WTC11 (cell line): ENCODE measurements around the gene ABI3. TPM values are rescaled to one million over a fixed set of nuclear protein-coding genes. Genes with fewer than 3 reads are reported as not detected.

Source experiments
- ATAC-seq: fragments of 200-7000 bp; cut with Tn5 transposase; 2 replicates; pipeline ENCODE4 v1.10.0; 2021; ENCODE audit warnings: mild to moderate bottlenecking, moderate library complexity
- CTCF ChIA-PET: fragments of 300-600 bp; sonication (Branson Sonifier 250); formaldehyde crosslinking; loops from one replicate; lab custom pipeline; 2021; ENCODE audit warnings: antibody characterized with exemption; lab: Charles Lee
- POLR2A ChIA-PET: fragments of 350-600 bp; sonication (Branson Sonifier 250); formaldehyde crosslinking; loops from one replicate; lab custom pipeline; 2021; ENCODE audit warnings: antibody characterized with exemption; lab: Charles Lee
- DNase-seq: peaks from one replicate; pipeline ENCODE4 v3.0.0; 2021; ENCODE audit warnings: low spot score
- H3K27ac Mint-ChIP-seq: 2 replicates; pipeline ENCODE4 v1.8.0; 2021; ENCODE audit warnings: mixed read lengths
- H3K27me3 Mint-ChIP-seq: 2 replicates; pipeline ENCODE4 v1.8.0; 2021; ENCODE audit warnings: low read depth, mild to moderate bottlenecking, moderate library complexity, mixed read lengths
- H3K36me3 Mint-ChIP-seq: 2 replicates; pipeline ENCODE4 v1.8.0; 2021; ENCODE audit warnings: mixed read lengths
- H3K4me1 Mint-ChIP-seq: 2 replicates; pipeline ENCODE4 v1.8.0; 2022; ENCODE audit warnings: mixed read lengths
- H3K4me3 Mint-ChIP-seq: 2 replicates; pipeline ENCODE4 v1.8.0; 2021; ENCODE audit warnings: mild to moderate bottlenecking, moderate library complexity, mixed read lengths
- H3K9me3 Mint-ChIP-seq: 2 replicates; pipeline ENCODE4 v1.8.0; 2021; ENCODE audit warnings: mixed read lengths
- ELF4 ChIP-seq: sonication (generic); formaldehyde crosslinking; IDR thresholded peaks from 2 replicates; pipeline ENCODE4 v1.8.1; 2022; ENCODE audit warnings: low read depth, mild to moderate bottlenecking, moderate library complexity, missing genetic modification reagents
- FOXJ3 ChIP-seq: sonication (generic); formaldehyde crosslinking; IDR thresholded peaks from 2 replicates; pipeline ENCODE4 v1.9.0; 2021; ENCODE audit warnings: missing genetic modification reagents, mild to moderate bottlenecking, borderline replicate concordance
- FOXK1 ChIP-seq: sonication (generic); formaldehyde crosslinking; IDR thresholded peaks from 2 replicates; pipeline ENCODE4 v1.8.0; 2022; ENCODE audit warnings: mild to moderate bottlenecking, moderate library complexity, missing genetic modification reagents
- FOXP1 ChIP-seq: sonication (generic); formaldehyde crosslinking; IDR thresholded peaks from 2 replicates; pipeline ENCODE4 v1.8.0; 2022; ENCODE audit warnings: missing genetic modification reagents, mild to moderate bottlenecking, moderate library complexity, borderline replicate concordance
- GABPB1 ChIP-seq: sonication (generic); formaldehyde crosslinking; IDR thresholded peaks from 2 replicates; pipeline ENCODE4 v1.8.1; 2023; ENCODE audit warnings: mild to moderate bottlenecking, missing genetic modification reagents
- HMGA2 ChIP-seq: fragments of 250-450 bp; sonication (Bioruptor Pico); IDR thresholded peaks from 2 replicates; pipeline ENCODE4 v1.4.0; 2021; ENCODE audit warnings: mild to moderate bottlenecking, moderate library complexity
- MAX ChIP-seq: sonication (generic); formaldehyde crosslinking; IDR thresholded peaks from 2 replicates; pipeline ENCODE4 v1.8.0; 2022; ENCODE audit warnings: mild to moderate bottlenecking, missing genetic modification reagents
- NR1H2 ChIP-seq: sonication (generic); formaldehyde crosslinking; IDR thresholded peaks from 2 replicates; pipeline ENCODE4 v1.9.0; 2021; ENCODE audit warnings: mild to moderate bottlenecking, moderate library complexity, missing genetic modification reagents
- NR2C2 ChIP-seq: sonication (generic); formaldehyde crosslinking; IDR thresholded peaks from 2 replicates; pipeline ENCODE4 v1.8.0; 2022; ENCODE audit warnings: mild to moderate bottlenecking, missing genetic modification reagents
- SMAD4 ChIP-seq: sonication (generic); formaldehyde crosslinking; IDR thresholded peaks from 2 replicates; pipeline ENCODE4 v1.8.0; 2022; ENCODE audit warnings: mild to moderate bottlenecking, missing genetic modification reagents
- ZNF138 ChIP-seq: sonication (generic); formaldehyde crosslinking; conservative IDR thresholded peaks from 2 replicates; pipeline ENCODE4 v1.8.1; 2022; ENCODE audit warnings: mild to moderate bottlenecking, moderate library complexity, missing genetic modification reagents
- total RNA-seq: library from RNA; stranded (reverse); gene quantifications from 3 replicates; pipeline ENCODE4 v1.2.3, GENCODE V29; 2021
- TF ChIP-seq, protein P1 (sequence below): fragments of 250-450 bp; sonication (Bioruptor Pico); IDR thresholded peaks from 2 replicates; pipeline ENCODE4 v1.9.0; 2021; ENCODE audit warnings: mild to moderate bottlenecking, borderline replicate concordance
- TF ChIP-seq, protein P2 (sequence below): sonication (generic); formaldehyde crosslinking; IDR thresholded peaks from 2 replicates; pipeline ENCODE4 v1.8.1; 2023; ENCODE audit warnings: mild to moderate bottlenecking, missing genetic modification reagents
- TF ChIP-seq, protein P3 (sequence below): sonication (generic); formaldehyde crosslinking; IDR thresholded peaks from 2 replicates; pipeline ENCODE4 v1.8.0; 2022; ENCODE audit warnings: mild to moderate bottlenecking, missing genetic modification reagents
- TF ChIP-seq, protein P4 (sequence below): fragments of 250-450 bp; sonication (Bioruptor Pico); IDR thresholded peaks from 2 replicates; pipeline ENCODE4 v1.8.0; 2021; ENCODE audit warnings: mild to moderate bottlenecking
- TF ChIP-seq, protein P5 (sequence below): sonication (generic); formaldehyde crosslinking; IDR thresholded peaks from 2 replicates; pipeline ENCODE4 v1.8.0; 2023; ENCODE audit warnings: mild to moderate bottlenecking, missing genetic modification reagents

The ABI3 gene
- total RNA-seq, 1 experiment from 2014 or later: 1.5 TPM

GRCh38 chr17:49240619-49241018 lies 30.1 kb downstream of the ABI3 start (continued):
- TF ChIP-seq, protein P1, sequence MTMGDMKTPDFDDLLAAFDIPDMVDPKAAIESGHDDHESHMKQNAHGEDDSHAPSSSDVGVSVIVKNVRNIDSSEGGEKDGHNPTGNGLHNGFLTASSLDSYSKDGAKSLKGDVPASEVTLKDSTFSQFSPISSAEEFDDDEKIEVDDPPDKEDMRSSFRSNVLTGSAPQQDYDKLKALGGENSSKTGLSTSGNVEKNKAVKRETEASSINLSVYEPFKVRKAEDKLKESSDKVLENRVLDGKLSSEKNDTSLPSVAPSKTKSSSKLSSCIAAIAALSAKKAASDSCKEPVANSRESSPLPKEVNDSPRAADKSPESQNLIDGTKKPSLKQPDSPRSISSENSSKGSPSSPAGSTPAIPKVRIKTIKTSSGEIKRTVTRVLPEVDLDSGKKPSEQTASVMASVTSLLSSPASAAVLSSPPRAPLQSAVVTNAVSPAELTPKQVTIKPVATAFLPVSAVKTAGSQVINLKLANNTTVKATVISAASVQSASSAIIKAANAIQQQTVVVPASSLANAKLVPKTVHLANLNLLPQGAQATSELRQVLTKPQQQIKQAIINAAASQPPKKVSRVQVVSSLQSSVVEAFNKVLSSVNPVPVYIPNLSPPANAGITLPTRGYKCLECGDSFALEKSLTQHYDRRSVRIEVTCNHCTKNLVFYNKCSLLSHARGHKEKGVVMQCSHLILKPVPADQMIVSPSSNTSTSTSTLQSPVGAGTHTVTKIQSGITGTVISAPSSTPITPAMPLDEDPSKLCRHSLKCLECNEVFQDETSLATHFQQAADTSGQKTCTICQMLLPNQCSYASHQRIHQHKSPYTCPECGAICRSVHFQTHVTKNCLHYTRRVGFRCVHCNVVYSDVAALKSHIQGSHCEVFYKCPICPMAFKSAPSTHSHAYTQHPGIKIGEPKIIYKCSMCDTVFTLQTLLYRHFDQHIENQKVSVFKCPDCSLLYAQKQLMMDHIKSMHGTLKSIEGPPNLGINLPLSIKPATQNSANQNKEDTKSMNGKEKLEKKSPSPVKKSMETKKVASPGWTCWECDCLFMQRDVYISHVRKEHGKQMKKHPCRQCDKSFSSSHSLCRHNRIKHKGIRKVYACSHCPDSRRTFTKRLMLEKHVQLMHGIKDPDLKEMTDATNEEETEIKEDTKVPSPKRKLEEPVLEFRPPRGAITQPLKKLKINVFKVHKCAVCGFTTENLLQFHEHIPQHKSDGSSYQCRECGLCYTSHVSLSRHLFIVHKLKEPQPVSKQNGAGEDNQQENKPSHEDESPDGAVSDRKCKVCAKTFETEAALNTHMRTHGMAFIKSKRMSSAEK (CRISPR knock-in tag): no peak
- TF ChIP-seq, protein P2, sequence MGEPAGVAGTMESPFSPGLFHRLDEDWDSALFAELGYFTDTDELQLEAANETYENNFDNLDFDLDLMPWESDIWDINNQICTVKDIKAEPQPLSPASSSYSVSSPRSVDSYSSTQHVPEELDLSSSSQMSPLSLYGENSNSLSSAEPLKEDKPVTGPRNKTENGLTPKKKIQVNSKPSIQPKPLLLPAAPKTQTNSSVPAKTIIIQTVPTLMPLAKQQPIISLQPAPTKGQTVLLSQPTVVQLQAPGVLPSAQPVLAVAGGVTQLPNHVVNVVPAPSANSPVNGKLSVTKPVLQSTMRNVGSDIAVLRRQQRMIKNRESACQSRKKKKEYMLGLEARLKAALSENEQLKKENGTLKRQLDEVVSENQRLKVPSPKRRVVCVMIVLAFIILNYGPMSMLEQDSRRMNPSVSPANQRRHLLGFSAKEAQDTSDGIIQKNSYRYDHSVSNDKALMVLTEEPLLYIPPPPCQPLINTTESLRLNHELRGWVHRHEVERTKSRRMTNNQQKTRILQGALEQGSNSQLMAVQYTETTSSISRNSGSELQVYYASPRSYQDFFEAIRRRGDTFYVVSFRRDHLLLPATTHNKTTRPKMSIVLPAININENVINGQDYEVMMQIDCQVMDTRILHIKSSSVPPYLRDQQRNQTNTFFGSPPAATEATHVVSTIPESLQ (CRISPR knock-in tag): no peak
- no peak for TF ChIP-seq ELF4

GRCh38 chr17:49241040-49241439 lies 30.5 kb downstream of the ABI3 start:
- H3K9me3 Mint-ChIP-seq: no peaks in the 10 kb centered on the region
- TF ChIP-seq MAX (no peak), HMGA2 (peak; percentile 98)
- DNase-seq (no peak), ATAC-seq (no peak)
- H3K27ac Mint-ChIP-seq: no peak overlapping the region
- H3K4me3 Mint-ChIP-seq: no peak overlapping the region
- H3K4me1 Mint-ChIP-seq: peaks cover 9% of the 10 kb centered on the region
- ChIA-PET CTCF (interaction anchor here (1.4 to 1.6 kb wide), 2 partner anchors 13 to 61 kb away, joined by 3 read pairs; no protein-coding TSS in a partner anchor), POLR2A (no interaction called here)
- no peaks in the 10 kb centered on the region for H3K36me3 Mint-ChIP-seq
- H3K27me3 Mint-ChIP-seq: no peaks in the 10 kb centered on the region

- H3K4me1 Mint-ChIP-seq: peaks cover 5% of the 10 kb centered on the region
- H3K4me3 Mint-ChIP-seq: no peak overlapping the region
- CTCF ChIA-PET: interaction anchor here (0.7 kb wide), 1 partner anchor 127 kb away, joined by 3 read pairs; no protein-coding TSS in a partner anchor
- H3K27ac Mint-ChIP-seq: no peak overlapping the region
- H3K9me3 Mint-ChIP-seq: no peaks in the 10 kb centered on the region
- POLR2A ChIA-PET: no interaction called here
- ATAC-seq: no peak
- H3K36me3 Mint-ChIP-seq: no peaks in the 10 kb centered on the region
- H3K27me3 Mint-ChIP-seq: no peaks in the 10 kb centered on the region
- no peak for DNase-seq
- no peak for TF ChIP-seq ZNF138 (CRISPR knock-in tag)
Observed at GRCh38 chr17:49241692-49242397, 31.3 kb downstream of the ABI3 start.

- Mint-ChIP-seq H3K27ac (no peak overlapping the region), H3K4me3 (no peak overlapping the region), H3K27me3 (no peaks in the 10 kb centered on the region), H3K9me3 (no peaks in the 10 kb centered on the region), H3K4me1 (no peaks in the 10 kb centered on the region), H3K36me3 (no peaks in the 10 kb centered on the region)
- no peak for ATAC-seq
- ChIA-PET POLR2A (no interaction called here), CTCF (interaction anchor here (0.7 kb wide), 1 partner anchor 126 kb away, joined by 3 read pairs; no protein-coding TSS in a partner anchor)
- DNase-seq: no peak
- TF ChIP-seq, protein P3, sequence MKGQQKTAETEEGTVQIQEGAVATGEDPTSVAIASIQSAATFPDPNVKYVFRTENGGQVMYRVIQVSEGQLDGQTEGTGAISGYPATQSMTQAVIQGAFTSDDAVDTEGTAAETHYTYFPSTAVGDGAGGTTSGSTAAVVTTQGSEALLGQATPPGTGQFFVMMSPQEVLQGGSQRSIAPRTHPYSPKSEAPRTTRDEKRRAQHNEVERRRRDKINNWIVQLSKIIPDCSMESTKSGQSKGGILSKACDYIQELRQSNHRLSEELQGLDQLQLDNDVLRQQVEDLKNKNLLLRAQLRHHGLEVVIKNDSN (CRISPR knock-in tag): no peak
- TF ChIP-seq GABPB1: no peak
- TF ChIP-seq, protein P4, sequence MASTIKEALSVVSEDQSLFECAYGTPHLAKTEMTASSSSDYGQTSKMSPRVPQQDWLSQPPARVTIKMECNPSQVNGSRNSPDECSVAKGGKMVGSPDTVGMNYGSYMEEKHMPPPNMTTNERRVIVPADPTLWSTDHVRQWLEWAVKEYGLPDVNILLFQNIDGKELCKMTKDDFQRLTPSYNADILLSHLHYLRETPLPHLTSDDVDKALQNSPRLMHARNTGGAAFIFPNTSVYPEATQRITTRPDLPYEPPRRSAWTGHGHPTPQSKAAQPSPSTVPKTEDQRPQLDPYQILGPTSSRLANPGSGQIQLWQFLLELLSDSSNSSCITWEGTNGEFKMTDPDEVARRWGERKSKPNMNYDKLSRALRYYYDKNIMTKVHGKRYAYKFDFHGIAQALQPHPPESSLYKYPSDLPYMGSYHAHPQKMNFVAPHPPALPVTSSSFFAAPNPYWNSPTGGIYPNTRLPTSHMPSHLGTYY: no peak
- TF ChIP-seq FOXK1: no peak
- TF ChIP-seq, protein P5, sequence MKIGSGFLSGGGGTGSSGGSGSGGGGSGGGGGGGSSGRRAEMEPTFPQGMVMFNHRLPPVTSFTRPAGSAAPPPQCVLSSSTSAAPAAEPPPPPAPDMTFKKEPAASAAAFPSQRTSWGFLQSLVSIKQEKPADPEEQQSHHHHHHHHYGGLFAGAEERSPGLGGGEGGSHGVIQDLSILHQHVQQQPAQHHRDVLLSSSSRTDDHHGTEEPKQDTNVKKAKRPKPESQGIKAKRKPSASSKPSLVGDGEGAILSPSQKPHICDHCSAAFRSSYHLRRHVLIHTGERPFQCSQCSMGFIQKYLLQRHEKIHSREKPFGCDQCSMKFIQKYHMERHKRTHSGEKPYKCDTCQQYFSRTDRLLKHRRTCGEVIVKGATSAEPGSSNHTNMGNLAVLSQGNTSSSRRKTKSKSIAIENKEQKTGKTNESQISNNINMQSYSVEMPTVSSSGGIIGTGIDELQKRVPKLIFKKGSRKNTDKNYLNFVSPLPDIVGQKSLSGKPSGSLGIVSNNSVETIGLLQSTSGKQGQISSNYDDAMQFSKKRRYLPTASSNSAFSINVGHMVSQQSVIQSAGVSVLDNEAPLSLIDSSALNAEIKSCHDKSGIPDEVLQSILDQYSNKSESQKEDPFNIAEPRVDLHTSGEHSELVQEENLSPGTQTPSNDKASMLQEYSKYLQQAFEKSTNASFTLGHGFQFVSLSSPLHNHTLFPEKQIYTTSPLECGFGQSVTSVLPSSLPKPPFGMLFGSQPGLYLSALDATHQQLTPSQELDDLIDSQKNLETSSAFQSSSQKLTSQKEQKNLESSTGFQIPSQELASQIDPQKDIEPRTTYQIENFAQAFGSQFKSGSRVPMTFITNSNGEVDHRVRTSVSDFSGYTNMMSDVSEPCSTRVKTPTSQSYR (CRISPR knock-in tag): no peak
- no peak for TF ChIP-seq SMAD4
- TF ChIP-seq NR1H2 (CRISPR knock-in tag): no peak
- no peak for TF ChIP-seq FOXJ3
- no peak for TF ChIP-seq NR2C2 (CRISPR knock-in tag)
- no peak for TF ChIP-seq FOXP1 (CRISPR knock-in tag)
Observed at GRCh38 chr17:49242813-49243212, 32.3 kb downstream of the ABI3 start.
